Nephron (organoid): ENCODE measurements around the gene PARD3.
A peak's percentile ranks its signal among the peaks of the same experiment; 100 is the strongest.

ENCODE experiments used
- H3K27ac Mint-ChIP-seq, 3 experiments: 2 replicates each; pipeline ENCODE4 v1.8.0; 2020; ENCODE audit warnings: mixed read lengths in 3 of 3, mild to moderate bottlenecking in 2 of 3, moderate library complexity in 1 of 3
- H3K27me3 Mint-ChIP-seq: 2 replicates; pipeline ENCODE4 v1.8.0; 2021; ENCODE audit warnings: low read depth, mild to moderate bottlenecking, moderate library complexity, mixed read lengths
- H3K36me3 Mint-ChIP-seq: 2 replicates; pipeline ENCODE4 v1.8.0; 2020; ENCODE audit warnings: low read depth, mixed read lengths
- H3K4me1 Mint-ChIP-seq: 2 replicates; pipeline ENCODE4 v1.8.0; 2020; ENCODE audit warnings: mixed read lengths
- H3K4me3 Mint-ChIP-seq, 3 experiments: 2 replicates each; pipeline ENCODE4 v1.8.0; 2020; ENCODE audit warnings: mild to moderate bottlenecking in 3 of 3, mixed read lengths in 3 of 3, moderate library complexity in 2 of 3
- H3K9me3 Mint-ChIP-seq: 2 replicates; pipeline ENCODE4 v1.8.0; 2020; ENCODE audit warnings: mixed read lengths
- CTCF ChIP-seq, 3 experiments: fragments of 200-600 bp; sonication (generic); IDR thresholded peaks; one replicate each; pipeline ENCODE4 v1.5.0; 2021; ENCODE audit warnings: antibody characterized with exemption in 3 of 3; ENCODE audit not compliant: unreplicated experiment in 3 of 3

PARD3 gene

GRCh38 chr10:34370126-34370525, 445.0 kb downstream of the PARD3 start:
- Mint-ChIP-seq H3K27me3 (peaks cover 3% of the 10 kb centered on the region), H3K4me1 (peaks cover 11% of the 10 kb centered on the region), H3K4me3 (no peak overlapping the region)

GRCh38 chr10:34369120-34369519, 446.0 kb downstream of the PARD3 start:
- Mint-ChIP-seq H3K4me1 (peaks cover 7% of the 10 kb centered on the region), H3K9me3 (peaks cover 20% of the 10 kb centered on the region), H3K27ac (no peak overlapping the region), H3K27me3 (peaks cover 3% of the 10 kb centered on the region), H3K4me3 (no peak overlapping the region), H3K36me3 (peaks cover 72% of the 10 kb centered on the region)
- TF ChIP-seq CTCF (IDR thresholded peaks at IDR 0.05; ENCODE audit: unreplicated experiment in 3 of 3): no peak

More at GRCh38 chr10:34370126-34370525, 445.0 kb downstream of the PARD3 start:
- H3K9me3 Mint-ChIP-seq: peaks cover 20% of the 10 kb centered on the region
- H3K27ac Mint-ChIP-seq: no peak overlapping the region
- no peak for TF ChIP-seq CTCF (IDR thresholded peaks at IDR 0.05; ENCODE audit: unreplicated experiment in 3 of 3)
- H3K36me3 Mint-ChIP-seq: peaks cover 67% of the 10 kb centered on the region

- H3K27me3 Mint-ChIP-seq: peaks cover 3% of the 10 kb centered on the region
- no peak for TF ChIP-seq CTCF (IDR thresholded peaks at IDR 0.05; ENCODE audit: unreplicated experiment in 3 of 3)
- H3K36me3 Mint-ChIP-seq: peaks cover 54% of the 10 kb centered on the region
- H3K4me1 Mint-ChIP-seq: no peaks in the 10 kb centered on the region
- H3K4me3 Mint-ChIP-seq: no peak overlapping the region
- peaks cover 4% of the 10 kb centered on the region for H3K9me3 Mint-ChIP-seq
- no peak overlapping the region for H3K27ac Mint-ChIP-seq
These were observed 450.7 kb downstream of the PARD3 start for GRCh38 chr10:34364253-34365037.

- no peak overlapping the region for H3K4me3 Mint-ChIP-seq
These were observed 454.1 kb downstream of the PARD3 start for GRCh38 chr10:34360984-34361383.

GRCh38 chr10:34359435-34359813, 455.7 kb downstream of the PARD3 start:
- no peaks in the 10 kb centered on the region for H3K4me1 Mint-ChIP-seq
- peaks cover 63% of the 10 kb centered on the region for H3K36me3 Mint-ChIP-seq
- H3K27me3 Mint-ChIP-seq: no peaks in the 10 kb centered on the region
- no peak overlapping the region for H3K4me3 Mint-ChIP-seq
- H3K9me3 Mint-ChIP-seq: no peaks in the 10 kb centered on the region
- no peak for TF ChIP-seq CTCF (IDR thresholded peaks at IDR 0.05; ENCODE audit: unreplicated experiment in 3 of 3)
- H3K27ac Mint-ChIP-seq: peak overlapping the region in 2 of 3 experiments; percentile 51 to 57

More at GRCh38 chr10:34360984-34361383, 454.1 kb downstream of the PARD3 start:
- no peak for TF ChIP-seq CTCF (IDR thresholded peaks at IDR 0.05; ENCODE audit: unreplicated experiment in 3 of 3)
- H3K4me1 Mint-ChIP-seq: no peaks in the 10 kb centered on the region
- no peaks in the 10 kb centered on the region for H3K9me3 Mint-ChIP-seq
- peaks cover 50% of the 10 kb centered on the region for H3K36me3 Mint-ChIP-seq
- no peaks in the 10 kb centered on the region for H3K27me3 Mint-ChIP-seq
- H3K27ac Mint-ChIP-seq: no peak overlapping the region
